Astrocyte of the spinal cord (primary cell): Measurements from ENCODE around the gene MRPS25.

Source experiments
- DNase-seq: peaks from one replicate; pipeline ENCODE4 v3.0.0; 2011; ENCODE audit warnings: low read depth, low spot score
- H3K4me3 ChIP-seq: 2 replicates; pipeline ENCODE4 v1.5.1; 2011; ENCODE audit warnings: low read depth, mild to moderate bottlenecking, low read length, moderate library complexity
- CTCF ChIP-seq: IDR thresholded peaks from 2 replicates; pipeline ENCODE4 v1.5.1; 2012; ENCODE audit warnings: low read depth, mild to moderate bottlenecking, low read length, inconsistent platforms
- in situ Hi-C: cut with HindIII; loops from 2 replicates; pipeline ENCODE4 v1.10.0; 2017; ENCODE audit warnings: low sequenced_read_pairs

MRPS25 gene

GRCh38 chr3:15064835-15065549 is at the start of gene MRPS25:
Gene MRPS25 (minus strand): TSS chr3:15065315. CDS start chr3:15065194, 121 bp downstream.
- DNase-seq = peak; percentile 95
- TF ChIP-seq CTCF = no peak
- peak within 1 kb of the TSS; percentile 92 for H3K4me3 ChIP-seq
- in situ Hi-C loops = no loop called here

GRCh38 chr3:15113884-15114283 is 48.8 kb upstream of the MRPS25 start:
- in situ Hi-C loops = no loop called here
- no peak for DNase-seq
- no peak overlapping the region for H3K4me3 ChIP-seq
- no peak for TF ChIP-seq CTCF

- no peak for DNase-seq
- in situ Hi-C loops = no loop called here
- no peak overlapping the region for H3K4me3 ChIP-seq
- no peak for TF ChIP-seq CTCF
Observed at GRCh38 chr3:15113471-15113870, 48.4 kb upstream of the MRPS25 start.

GRCh38 chr3:15112011-15112410 is 46.9 kb upstream of the MRPS25 start:
- in situ Hi-C loops = no loop called here
- no peak for DNase-seq
- H3K4me3 ChIP-seq = no peak overlapping the region
- no peak for TF ChIP-seq CTCF

- no peak for DNase-seq
- TF ChIP-seq CTCF = no peak
- in situ Hi-C loops = no loop called here
- H3K4me3 ChIP-seq = no peak overlapping the region
Observed at GRCh38 chr3:15110206-15110605, 45.1 kb upstream of the MRPS25 start.

- no peak for TF ChIP-seq CTCF
- in situ Hi-C loops = no loop called here
- no peak overlapping the region for H3K4me3 ChIP-seq
- DNase-seq = no peak
Observed at GRCh38 chr3:15108869-15109268, 43.8 kb upstream of the MRPS25 start.
